CD4-positive, alpha-beta T cell treated with Interferon gamma for 1 hour (primary cell): Measurements from ENCODE around the gene CDC42EP5.
"Not testable (repeated sequence)": the region's sequence is repeated elsewhere in the genome, so short reads cannot be mapped to it uniquely, and the experiment has no call there.

Source experiments
- DNase-seq: peaks from one replicate; pipeline ENCODE4 v3.0.0-alpha.2; 2020

CDC42EP5 gene

DNA sequence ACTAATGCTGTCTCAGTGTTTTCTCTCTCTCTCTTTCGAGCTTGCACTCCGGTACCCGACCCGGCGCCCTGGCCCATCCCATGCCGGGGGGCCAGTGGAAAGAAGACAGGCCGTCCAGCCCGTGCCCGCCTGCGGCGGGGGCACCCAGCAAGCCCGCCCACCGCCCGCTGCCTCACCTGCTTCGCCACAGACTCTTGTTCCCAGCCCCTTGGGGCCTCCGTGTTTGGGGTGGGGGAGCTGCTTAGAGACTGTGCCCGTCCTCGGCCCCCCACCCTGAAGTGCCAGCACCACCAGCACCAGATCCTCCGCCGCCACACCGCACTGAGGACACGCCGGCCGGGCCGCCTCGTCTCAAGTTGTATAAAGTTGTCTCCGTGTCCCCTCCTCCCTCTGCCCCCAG, 11.9 kb downstream of the CDC42EP5 start:
- DNase-seq: no peak

DNA sequence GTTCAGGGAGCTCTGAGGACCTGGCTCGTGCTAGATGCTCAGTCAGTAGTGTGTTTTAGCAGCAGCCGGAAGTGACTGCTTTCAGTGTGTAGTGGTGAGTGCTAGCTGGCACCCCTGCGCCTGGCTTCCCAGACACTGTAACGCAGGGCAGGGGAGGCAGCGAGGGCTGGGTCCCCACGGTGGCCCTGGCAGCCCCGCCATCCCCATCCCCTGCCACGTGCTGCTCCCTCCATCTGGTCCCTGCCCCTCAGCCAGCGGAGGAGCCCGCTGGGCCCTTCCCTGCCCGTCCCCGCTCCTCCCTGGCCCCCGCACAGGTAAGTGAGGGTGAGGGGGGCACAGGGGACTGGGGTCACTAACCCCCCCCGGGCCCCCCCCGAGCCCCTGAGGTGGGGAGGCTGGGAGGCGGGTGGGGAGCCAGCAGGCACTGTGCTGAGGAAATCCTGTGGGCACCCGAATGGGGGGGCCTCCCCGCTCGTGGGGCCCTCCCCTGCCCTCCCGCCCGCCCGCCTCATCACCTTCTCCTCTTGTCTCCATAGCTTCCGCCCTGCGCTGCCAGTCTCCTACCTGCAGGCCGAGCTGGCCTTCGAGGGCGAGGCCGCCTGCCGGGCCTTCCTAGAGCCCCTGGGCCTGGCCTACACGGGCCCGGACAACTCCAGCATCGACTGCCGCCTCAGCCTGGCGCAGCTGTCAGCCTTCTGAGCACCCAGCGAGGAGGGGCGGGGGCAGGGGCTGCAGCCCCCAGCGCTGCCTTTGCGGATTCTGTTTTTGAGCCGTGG, 12.7 kb downstream of the CDC42EP5 start:
- no peak for DNase-seq

DNA sequence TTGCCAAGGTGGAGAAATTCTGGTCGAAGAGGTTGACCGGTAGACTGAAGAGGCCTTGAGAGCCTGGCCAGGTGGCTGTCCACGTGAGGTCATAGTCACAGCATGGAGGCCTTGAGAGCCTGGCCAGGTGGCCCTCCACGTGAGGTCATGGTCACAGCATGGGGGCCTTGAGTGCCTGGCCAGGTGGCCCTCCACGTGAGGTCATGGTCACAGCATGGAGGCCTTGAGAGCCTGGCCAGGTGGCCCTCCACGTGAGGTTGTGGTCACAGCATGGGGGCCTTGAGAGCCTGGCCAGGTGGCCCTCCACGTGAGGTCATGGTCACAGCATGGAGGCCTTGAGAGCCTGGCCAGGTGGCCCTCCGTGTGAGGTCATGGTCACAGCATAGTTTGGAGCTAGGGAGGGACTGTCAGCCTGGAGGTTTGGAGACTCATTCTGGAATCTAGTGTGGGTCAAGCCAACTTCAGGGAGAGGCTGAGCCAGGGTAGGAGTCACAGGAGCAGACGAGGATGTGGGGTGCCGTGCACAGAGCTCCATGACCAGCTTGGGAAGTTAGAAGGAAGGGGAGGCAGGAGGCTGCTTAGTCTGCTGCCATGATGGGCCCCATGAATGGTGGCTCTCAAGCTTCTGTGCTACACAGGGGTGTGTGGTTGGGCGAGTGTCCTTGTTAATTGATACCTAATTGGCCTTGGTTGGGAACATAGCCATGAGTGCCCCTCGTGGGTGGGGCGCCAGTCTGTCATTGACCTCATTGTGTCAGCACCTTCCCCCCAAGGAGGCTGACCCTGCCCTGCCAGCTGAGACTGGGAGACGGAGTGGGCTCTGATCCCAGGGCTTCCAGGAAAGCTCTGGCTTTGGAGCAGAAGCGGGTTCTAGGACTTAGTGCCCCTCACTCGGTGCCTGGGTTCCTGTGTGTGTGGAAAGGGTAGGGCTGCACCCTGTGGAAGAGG, 13.5 kb downstream of the CDC42EP5 start:
- no peak for DNase-seq

DNA sequence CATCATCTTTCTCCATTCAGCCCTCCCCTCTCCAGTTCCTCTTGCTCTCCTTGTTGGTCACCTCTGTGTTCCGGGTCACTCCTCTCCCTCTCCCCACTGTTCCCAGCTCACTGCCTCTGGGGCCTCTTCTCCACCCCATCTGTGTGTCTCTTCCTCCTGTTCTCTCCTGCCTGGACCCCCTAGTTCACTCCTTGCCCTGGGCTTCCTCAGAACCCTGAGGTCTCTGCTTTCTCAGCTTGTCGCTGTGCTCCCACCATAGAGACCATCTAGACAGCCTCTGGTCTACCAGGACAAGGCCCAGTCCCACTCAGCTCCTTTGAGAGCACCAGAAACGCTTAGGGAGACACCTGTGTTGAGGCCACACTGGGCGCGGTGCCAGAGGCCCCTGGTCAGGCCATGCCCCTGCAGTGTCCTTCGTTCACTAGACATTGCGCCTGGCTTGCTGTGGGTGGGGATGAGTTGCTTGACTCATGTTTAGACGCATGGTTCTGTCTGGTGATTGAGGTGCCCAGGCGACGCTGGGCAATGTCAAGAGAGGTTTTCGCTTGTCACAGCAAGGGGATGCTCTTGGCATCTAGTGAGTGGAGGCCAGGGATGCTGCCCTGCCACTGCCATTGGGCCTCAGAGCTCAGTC, 14.3 kb downstream of the CDC42EP5 start:
- DNase-seq: no peak

DNA sequence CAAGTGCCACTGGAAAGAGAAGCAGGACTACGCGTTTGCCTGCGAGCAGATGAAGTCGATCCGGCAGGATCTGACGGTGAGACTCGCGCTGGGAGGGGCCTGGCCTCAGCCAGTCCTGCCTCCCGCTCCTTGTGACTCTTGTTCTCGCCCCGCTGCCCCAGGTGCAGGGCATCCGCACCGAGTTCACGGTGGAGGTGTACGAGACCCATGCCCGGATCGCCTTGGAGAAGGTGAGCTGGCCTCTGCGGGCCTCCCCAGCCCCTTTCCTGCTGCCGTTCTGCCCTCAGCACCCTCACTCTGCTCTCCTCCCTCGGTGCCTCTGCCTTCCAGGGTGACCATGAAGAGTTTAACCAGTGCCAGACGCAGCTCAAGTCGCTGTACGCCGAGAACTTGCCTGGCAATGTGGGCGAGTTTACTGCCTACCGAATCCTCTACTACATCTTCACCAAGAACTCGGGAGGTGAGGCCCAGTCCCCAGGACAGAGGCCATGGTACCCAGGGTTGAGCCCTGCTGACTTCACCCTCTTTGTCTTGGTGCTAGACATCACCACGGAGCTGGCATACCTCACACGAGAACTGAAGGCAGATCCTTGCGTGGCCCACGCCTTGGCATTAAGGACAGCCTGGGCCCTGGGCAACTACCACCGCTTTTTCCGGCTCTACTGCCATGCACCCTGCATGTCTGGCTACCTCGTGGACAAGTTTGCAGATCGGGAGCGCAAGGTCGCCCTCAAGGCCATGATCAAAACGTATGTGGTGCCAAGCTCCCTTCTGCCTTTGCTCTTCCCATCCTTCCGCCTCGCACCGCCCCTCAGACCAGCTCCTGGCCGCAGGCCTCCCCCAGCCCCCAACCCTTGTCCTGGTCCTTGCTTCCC, 15.1 kb downstream of the CDC42EP5 start:
- DNase-seq: no peak

DNA sequence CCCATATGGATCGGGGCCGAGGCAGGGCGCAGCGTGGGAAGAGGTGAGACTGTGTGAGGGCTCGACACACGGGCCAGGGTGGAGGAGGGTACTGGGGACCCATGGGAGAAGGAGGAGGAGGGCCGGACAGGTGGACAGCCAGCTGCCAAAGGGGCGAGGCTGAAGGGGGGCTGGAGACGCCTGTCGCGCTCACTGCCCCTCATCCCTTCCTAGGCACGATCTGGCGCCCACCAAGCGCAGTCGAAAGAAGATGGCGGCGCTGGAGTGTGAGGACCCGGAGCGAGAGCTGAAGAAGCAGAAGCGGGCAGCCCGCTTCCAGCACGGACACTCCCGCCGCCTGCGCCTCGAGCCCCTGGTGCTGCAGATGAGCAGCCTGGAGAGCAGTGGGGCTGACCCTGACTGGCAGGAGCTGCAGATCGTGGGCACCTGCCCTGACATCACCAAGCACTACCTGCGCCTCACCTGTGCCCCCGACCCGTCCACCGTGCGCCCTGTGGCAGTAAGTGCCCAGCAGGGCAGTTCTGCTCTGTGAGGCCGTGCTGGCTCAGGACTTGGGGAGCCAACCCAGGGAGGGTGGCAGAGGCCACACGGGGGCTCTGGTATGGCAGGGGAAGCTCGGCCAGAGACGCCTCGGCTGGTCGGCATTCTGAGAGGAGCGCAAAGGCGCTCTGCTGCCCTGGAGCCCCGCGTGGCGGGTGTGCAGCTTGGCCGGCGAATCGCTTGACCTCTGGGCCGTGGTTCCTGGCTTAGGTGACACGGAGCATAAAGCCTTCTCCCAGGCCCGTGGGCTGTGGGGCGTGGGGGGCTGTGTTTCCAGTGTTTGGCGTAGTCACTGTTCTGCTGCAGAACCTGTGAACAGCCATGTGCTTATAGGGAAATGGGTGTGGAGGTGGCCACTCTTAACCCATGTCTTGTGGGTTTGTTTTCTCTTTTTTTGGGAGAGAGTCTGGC, 16.4 kb downstream of the CDC42EP5 start:
- no peak for DNase-seq

DNA sequence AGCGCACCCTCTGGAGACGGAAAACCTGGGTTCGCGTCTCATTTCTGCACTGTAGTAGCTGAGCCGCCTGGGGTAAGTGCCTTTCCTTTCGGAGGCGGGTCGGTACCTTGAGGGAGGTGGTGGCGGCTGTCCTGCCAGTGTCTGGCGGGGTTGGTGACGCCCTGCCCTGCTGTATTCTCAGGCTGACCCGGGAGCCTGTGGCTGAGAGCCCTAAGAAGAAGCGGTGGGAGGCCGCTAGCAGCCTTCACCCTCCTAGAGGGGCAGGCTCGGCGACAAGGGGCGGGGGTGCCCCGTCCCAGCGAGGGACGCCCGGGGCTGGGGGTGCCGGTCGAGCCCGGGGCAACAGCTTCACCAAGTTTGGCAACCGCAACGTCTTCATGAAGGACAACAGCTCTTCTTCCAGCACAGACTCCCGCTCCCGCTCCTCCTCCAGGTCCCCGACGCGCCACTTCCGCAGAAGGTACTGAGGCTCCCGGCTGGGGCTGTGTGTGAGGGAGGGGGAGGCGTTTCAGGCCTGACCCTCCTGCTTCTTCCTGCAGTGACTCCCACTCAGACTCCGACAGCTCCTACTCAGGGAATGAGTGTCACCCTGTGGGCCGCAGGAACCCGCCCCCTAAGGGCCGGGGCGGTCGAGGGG, 17.2 kb downstream of the CDC42EP5 start:
- no peak for DNase-seq

DNA sequence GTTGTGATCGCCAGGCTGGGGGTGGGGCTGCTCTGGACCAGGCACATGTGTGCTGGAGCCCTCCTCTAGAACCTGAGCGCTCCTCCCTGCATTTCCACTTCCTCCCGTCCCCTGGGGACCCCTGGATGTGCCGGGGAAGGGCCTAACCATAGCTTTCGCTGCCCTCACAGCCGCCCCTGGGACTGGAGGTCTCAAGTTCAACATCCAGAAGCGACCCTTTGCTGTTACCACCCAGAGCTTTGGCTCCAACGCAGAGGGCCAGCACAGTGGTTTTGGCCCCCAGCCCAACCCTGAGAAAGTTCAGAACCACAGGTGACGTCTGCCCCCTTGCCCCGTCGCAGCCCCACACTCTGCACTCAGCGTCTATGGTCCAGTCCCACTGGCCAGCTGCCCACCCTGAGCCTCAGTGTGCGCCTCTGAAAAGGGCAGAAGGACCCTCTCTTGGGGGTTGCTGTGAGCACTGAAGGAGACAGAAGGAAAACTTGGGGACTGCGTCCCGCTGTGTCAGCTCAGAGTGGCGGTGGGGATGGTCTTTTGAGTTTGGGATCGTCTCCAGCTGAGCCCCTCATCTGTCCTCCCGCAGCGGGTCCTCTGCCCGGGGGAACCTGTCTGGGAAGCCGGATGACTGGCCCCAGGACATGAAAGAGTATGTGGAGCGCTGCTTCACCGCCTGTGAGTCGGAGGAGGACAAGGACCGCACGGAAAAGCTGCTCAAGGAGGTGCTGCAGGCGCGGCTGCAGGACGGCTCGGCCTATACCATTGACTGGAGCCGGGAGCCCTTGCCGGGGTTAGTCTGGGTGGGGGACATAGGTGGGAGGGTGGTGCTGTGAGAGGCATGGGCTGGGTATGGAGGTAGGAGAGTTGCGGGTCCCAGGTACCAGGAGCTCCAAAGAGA, 18.1 kb downstream of the CDC42EP5 start:
- DNase-seq: no peak

DNA sequence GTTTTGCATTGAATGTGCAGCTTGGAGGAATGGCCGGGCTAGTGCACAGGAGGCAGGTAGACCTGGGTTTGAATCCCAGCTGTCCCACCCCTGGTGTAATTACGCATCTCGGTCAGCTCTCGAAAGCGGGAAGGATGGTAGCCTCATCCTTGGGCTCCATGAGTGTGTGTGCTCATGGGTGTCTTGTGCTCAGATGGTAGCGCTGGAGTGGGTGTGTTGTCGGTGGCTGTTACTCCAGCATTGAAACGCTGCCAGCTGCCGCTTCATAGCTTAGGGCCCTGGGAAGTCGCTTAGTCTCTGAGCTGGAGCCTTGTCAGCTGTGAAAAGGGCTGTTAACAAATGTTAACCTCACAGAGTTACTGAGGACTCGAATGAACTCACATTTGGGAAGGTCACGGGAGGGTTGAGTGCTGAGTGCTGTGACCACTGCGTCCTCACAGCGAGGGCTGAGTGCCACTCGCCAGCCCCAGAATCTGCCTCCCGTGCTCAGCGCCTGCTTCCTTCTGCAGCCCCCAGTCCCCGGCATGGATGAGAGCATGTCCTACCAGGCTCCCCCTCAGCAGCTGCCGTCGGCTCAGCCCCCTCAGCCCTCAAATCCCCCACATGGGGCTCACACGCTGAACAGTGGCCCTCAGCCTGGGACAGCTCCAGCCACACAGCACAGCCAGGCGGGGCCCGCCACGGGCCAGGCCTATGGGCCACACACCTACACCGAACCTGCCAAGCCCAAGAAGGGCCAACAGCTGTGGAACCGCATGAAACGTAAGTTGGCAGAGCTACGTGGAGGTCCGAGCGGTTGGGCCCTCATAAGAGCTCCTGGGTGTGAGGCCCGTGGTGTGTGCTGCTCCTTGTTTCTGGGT, 18.9 kb downstream of the CDC42EP5 start:
- no peak for DNase-seq

DNA sequence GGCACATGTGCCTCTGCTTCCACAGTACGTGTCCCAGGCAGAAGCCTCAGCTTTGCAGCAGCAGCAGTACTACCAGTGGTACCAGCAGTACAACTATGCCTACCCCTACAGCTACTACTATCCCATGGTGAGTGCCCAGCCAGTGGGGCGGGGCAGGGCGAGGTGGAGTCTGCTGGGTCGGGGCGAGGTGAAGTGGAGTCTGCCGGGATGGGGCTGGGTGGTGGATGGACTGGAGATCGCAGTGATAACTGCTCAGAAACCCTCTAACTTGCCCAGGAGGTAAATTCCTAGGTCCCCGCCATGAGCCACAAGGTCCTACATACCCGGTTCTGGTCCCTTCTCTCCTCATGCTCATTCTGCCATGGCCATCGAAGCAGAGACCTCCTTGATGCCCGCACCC, 20.5 kb downstream of the CDC42EP5 start:
- no peak for DNase-seq

DNA sequence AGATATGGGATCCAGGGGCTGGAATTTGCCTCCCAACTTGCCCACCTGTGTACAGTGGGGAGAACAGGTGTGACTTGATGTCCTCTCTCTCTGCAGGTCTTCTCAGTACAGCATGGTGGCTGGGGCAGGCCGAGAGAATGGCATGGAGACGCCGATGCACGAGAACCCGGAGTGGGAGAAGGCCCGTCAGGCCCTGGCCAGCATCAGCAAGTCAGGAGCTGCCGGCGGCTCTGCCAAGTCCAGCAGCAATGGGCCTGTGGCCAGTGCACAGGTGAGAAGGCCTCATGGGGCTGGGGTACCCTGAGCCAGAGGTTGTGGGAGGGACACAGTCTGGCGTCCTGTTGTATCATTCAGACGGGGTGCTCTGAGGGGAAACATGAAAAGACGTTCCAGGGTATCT, 21.1 kb downstream of the CDC42EP5 start:
- DNase-seq: no peak

DNA sequence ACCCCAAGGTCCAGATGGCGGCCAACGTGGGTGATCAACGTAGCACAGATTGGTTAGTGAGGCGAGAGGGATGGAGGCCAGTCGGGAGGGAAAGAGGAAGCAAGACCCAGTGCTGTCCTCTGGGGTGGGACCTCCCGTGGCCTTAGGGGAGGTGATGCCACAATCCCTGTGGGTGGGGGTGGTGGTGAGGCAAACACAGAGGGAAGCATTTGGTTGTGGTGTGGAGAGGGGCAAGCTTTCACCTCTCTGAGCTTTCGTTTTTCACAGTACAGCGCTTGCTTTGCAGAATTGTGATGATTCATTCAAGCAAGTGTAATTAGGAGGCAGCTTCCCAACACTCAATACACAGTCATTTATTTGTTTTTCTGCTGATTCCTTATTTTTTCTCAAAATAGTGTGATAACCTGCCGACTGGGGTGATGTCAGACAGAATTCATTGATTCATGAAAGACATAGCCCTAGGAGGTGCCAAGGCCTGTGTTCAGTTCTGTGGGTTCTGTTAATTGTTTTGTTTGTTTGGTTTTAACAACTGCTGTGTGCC, 21.7 kb downstream of the CDC42EP5 start:
- DNase-seq: peak; percentile 44

DNA sequence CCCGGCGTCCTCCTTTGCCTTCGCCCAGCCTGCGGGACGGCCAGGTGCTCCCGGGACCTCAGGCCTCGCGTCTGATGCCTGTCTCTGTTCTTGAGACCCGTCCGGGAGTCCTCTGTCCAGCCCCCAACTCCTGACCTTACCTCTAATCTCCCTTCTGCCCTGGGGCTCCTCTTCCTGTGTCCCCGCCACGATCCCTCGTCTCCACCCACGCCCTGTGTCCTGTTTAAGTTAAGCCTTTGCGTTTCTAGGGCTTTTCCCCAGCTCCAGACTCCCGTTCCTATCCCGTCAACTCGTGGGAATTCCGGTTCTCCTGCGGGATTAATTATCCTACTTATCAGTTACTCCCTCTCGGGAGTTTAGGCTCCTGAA, 23.4 kb downstream of the CDC42EP5 start:
- no peak for DNase-seq

DNA sequence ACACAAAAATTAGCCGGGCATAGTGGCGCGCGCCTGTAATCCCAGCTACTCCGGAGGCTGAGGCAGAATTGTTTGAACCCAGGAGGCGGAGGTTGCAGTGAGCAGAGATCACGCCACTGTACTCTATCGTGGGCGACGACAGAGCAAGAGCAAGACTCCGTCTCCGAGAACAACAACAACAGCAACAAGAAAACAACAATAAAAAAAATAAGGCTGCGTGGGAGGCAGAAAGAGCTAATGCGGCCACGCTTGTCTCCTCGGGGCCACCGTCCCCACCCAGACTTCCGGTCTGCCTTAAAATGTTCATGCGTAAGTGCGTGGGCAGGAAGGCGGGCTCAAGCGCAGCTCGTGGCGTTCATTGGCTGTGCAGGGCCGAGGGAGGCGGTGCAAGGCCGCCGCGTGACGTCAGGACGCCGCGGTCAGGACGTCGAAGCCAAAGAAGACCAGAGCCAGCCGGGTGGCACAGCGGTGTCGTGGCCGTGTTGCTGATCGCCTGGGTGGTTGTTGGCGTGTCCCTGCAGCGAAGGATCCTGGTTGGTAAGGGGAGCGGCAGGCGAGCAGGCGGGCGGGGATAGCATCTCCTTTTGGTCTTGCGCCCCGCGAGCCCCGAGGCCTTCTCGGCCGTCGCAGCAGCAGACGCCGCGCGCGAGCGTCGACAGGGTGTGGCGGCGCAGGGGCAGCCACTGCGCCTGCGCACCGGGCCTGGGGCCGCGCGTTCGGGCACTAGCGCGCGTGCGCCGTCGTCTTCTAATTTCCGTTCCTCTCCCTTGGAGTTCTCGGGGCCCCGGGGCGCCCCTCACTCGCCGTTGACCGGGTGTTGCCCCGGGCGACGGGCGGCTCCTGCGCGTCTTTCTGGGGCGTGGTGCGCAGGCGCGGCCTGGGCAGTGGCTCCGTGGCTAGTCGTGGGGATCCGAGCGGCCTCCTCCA, 24.1 kb downstream of the CDC42EP5 start, which contains the start of gene LENG8:
TSS of gene LENG8 (plus strand) at position 426 of the 927 bp plus-strand sequence. CDS start 2,146 bp downstream, outside the sequence.
- DNase-seq: peak; percentile 98

DNA sequence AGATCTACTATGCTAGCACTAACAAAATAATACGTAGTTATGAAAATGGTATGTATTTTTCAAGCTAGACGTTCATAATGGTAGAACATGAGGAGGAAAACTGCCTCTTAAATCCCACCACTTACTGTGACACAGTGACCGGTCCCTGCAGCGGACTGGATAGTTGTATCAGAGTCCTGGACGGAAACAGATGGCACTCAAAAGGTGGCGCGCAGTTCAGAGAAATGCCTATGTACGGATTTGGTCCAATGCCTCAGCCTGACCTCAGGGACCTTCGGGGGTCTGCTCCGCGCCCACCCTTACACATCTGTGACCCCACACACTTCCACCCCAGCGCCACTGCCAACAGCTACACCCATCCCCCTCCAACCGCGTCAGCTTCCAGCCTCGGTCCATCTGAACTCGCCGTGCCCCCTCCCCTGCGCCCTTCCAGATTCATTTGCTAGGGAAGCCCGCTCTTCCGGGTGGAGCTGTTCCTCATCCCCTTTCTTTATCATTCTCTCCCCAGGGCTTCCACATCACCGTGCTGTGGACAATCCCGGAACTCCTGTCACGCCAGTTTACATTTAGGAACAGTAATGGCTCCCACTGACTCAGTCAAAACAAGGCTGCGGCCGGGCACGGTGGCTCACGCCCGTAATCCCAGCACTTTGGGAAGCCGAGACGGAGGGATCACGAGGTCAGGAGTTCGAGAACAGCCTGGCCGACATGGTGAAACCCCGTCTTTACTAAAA, 24.9 kb downstream of the CDC42EP5 start:
- peak; percentile 37 for DNase-seq

DNA sequence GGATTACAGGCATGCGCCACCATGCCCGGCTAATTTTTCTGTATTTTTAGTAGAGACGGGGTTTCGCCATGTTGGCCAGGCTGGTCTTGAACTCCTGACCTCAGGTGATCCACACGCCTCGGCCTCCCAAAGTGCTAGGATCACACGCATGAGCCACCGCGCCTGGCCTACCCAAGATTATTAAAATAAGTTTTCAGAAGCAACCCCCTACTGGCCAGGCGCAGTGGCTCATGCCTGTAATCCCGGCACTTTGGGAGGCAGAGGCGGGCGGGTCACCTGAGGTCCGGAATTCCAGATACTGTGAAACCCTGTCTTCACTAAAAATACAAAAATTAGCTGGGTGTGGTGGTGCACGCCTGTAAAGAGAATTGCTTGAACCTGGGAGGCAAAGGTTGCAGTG, 26.7 kb downstream of the CDC42EP5 start:
- DNase-seq: not testable (repeated sequence)
